NCI-H69 (cell line): ENCODE measurements around the gene PRKD3.
A peak's percentile ranks its signal among the peaks of the same experiment; 100 is the strongest.
"Not testable (repeated sequence)": the region's sequence is repeated elsewhere in the genome, so short reads cannot be mapped to it uniquely, and the experiment has no call there.

Source experiments
- DNase-seq: peaks from one replicate; lab custom pipeline; 2025; lab: John Stamatoyannopoulos, UW

PRKD3 gene

DNA sequence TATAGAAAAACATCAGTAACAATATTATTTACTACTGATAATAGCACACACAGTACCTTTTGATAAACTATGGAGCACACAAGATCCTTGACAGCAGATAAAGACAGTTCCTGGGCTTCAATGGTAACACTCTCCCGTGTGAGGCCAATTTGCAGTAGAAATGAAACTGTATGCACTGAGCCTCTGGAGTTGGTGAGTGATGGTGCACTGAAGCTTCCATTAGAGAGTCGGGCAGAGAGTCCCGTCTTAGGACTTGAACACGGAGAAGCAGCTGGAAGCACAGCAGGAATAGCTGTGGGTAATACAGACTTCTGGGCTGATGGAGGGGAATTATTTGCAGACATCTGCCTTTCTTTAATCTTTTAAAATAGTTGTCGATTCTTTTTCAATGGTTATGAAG lies 8.5 kb downstream of the PRKD3 start:
- DNase-seq, result no peak

- no peak for DNase-seq
Observed at GRCh38 chr2:37315364-37315763, 9.3 kb downstream of the PRKD3 start.

DNA sequence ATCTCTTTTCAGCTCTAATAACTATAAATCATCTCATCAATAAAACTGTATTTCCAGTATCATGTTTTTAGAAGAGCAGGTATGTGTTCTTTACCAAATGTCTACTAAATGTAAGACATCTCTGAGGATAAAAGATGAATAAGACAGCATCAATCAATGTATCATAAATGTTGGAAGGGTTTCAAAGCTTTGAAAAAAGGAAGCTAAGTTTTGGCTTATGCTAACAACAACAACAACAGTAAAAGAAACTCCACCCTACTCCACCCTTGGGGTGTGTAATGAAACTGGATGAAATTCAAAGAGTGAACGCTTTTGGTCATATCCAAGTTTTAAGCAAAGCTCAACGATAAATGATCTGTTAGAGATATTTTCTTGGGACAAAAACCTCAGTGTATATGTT lies 17.1 kb downstream of the PRKD3 start:
- no peak for DNase-seq

DNA sequence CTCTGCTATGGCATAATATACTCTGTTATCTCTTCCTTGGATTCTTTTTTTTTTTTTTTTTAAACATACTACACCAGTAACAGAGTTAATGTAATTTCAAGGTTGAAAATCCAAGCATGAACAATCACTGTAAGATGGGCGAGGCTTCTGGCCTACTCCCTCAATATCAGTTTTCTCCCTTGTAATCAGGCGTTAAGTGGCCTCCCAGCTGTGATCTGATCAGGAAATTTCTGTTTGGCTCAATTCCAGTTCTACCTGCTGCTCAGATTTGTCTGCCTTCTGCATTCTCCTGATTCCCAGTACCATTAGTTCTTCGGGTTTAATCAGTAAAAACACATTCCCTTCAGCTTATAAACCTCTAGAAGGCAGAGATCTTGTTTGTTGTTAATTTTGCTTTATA lies 18.6 kb downstream of the PRKD3 start:
- DNase-seq, result peak; percentile 88

DNA sequence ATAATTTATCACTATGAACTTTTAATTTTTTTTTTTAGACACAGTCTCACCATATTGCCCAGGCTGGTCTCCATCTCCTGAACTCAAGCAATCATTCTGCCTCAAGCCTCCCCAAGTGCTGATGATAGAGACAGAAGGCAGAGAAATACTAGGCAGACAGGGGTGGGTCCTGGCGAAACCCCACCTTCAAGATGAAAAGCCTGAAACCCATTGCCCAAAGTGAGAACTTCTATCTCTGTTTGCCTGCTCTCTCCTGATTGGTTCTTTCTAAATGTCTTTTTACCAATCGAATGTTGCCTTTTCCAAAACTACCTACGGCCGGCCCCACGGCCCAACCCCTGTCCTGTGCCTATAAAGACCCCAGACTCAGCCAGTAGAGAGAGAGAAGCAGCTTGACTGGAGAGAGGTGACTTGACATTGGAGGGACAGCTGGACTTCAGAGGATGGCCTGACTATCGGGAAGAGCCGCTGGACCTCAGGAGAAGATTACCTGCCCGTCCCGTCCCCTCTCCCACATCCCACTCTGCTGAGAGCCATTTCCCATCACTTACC lies 21.9 kb downstream of the PRKD3 start:
- DNase-seq, result no peak

DNA sequence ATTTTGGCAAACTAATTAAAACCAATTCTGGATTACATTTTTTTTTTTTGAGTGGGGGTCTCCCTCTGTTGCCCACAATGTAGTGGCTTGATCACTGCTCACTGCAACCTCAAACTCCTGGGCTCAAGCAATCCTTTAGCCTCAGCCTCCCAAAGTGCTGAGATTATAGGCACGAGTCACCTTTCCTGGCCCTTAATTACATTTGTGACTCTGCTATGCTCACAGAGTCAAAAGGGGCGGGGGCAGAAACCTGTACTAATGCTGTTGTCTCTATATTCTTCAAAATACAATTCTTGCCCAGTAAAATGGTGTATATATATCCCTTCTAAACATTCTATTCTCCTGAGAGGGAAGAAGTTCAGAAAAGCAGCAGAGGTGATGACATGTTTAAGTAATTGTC lies 23.2 kb downstream of the PRKD3 start:
- peak; percentile 34 for DNase-seq

- no peak for DNase-seq
Observed at GRCh38 chr2:37300578-37300977, 24.1 kb downstream of the PRKD3 start.

DNA sequence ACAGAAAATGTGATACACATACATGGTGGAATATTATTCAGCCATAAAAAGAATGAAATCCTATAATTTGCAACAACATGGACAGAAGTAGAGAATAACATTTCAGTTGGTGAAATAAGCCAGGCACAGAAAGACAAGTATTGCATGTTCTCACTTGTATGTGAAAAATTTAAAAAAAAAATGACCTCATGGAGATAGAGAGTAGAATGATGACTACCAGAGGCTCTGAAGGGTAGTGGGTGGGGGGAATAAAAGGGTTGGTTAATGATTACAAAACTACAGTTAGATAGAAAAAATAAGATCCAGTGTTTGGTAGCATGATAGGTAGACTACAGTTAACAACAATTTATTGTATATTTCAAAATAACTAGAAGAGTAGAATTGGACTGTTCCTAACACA lies 24.5 kb downstream of the PRKD3 start:
- DNase-seq, result no peak

GRCh38 chr2:37297632-37298031 lies 27.0 kb downstream of the PRKD3 start:
- DNase-seq, result peak; percentile 15

GRCh38 chr2:37295469-37296073 lies 29.1 kb downstream of the PRKD3 start:
- no peak for DNase-seq

DNA sequence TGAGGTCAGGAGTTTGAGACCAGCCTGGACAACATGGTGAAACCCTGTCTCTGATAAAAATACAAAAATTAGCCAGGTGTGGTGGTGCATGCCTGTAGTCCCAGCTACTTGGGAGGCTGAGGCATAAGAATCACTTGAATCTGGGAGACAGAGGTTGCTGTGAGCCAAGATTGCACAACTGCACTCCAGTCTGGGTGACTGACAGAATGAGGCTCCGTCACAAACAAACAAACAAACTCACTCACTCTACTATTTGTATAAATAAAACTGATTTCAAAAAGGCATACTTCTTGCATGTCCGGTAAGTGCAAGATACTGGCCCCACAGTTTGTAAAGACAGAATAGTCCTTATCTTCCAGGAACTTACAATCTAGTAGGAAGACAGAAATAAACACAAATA lies 29.8 kb downstream of the PRKD3 start:
- DNase-seq, result not testable (repeated sequence)

GRCh38 chr2:37291680-37292079 lies 33.0 kb downstream of the PRKD3 start:
- no peak for DNase-seq

GRCh38 chr2:37287966-37288365 lies 36.7 kb downstream of the PRKD3 start:
- DNase-seq, result peak; percentile 44

- no peak for DNase-seq
Observed at GRCh38 chr2:37284381-37284780, 40.3 kb downstream of the PRKD3 start.

DNA sequence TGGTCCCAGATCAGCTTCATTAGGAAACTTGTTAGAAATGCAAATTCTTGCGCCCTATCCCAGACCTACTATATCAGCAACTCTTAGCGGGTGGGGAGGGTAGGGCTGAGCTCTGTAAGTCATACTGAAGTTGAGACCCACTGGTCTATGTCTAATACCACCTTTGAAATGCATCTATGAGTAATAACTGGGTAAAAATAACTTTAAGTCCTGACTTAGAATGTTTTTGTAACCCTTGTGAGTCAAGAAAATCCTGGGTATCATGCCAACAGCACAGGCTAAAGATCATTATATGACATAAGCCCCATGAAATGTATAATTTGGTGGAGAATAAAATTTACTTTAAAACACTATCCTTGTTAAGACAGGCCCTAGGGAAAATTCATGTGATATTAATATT lies 41.4 kb downstream of the PRKD3 start:
- DNase-seq, result no peak

DNA sequence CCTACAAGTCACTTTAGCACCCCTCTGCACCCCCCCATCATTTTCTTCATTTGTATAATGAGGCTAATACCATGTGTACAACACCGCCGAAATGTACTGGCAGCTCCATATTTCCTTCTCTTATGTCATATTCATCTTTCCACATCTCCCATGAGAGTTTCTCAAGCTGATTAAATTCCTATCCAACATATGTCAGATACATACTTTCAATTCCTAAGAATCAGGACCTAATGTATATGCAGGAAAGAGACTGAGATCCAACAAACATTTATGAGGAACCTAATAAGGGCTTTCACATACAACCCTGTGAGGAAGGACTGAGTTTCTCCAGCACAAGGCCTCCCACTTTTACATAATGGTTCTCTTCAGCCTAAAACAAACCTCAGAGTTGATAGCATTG lies 41.9 kb downstream of the PRKD3 start:
- DNase-seq, result no peak

GRCh38 chr2:37281916-37282315 lies 42.7 kb downstream of the PRKD3 start:
- DNase-seq, result no peak

DNA sequence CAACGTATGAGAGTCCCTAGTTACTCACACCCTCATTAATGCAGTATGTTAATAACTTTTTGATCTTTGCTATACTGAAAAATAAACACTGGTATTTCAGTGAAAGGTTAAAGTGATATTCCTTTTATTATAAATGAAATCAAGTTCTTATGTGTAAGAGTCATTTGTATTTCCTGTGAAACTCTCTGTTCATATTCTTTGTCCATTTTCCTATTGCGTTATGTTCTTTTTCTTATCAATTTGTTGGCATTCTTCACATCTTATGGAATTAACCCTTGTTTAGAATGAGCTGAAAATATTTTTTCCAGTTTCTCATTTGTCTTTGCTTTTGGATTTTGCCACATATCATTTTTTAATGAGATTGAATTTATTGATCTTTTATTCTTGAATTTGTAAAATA lies 48.3 kb downstream of the PRKD3 start:
- DNase-seq, result no peak
